ENCODE measurements around the gene MPV17L2. TPM values are rescaled to one million over a fixed set of nuclear protein-coding genes. Genes with fewer than 3 reads are reported as not detected.
"Not testable (repeated sequence)": the region's sequence is repeated elsewhere in the genome, so short reads cannot be mapped to it uniquely, and the experiment has no call there.

Gene MPV17L2
- polyA plus RNA-seq, 1 donor from 2014 or later = 17.7 TPM

DNA sequence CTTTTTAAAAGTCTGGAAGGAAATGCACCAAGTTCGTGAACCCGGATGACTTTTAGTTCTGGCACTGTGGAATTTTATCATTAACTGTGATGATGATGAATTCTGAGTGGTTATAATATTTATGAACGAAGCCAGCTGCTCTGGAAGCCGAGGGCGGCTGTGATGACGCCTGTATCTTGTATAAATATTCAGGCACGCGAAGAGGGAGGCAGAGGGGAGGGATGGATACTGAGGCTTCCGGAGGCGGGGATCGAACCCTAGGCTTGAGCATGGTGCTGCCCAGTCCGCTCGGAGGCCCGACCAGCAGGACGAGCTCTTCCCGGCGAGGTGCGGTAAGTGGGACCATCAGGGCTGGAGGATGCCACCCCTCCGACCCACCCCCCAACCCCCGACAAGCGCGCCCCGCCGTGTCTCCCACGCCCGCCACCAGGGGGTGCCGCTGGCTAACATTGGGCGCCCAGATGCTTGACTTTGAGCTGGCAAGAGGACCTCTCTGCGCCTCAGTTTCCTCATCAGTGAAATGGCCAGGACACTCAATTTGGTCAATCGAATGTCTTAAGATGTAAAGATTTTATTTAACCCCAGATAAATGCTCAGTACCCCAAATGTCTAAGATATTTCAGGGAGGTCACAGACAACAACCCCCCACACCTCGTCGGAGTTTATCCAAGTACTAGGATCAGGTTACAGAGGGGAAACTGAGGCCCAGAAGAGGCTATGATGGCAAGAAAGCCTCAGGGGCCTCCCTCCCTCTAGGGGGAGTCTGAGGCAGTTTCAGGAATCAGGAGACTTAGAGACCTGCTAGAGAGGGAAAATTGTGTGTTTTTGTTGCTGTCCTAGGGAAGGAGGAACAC is 15.3 kb downstream of the MPV17L2 start:
- H3K9me3 ChIP-seq (ENCODE audit: low read length) = no peaks in the 10 kb centered on the region
- H3K4me3 ChIP-seq (ENCODE audit: low read length) = no peak overlapping the region
- TF ChIP-seq POLR2AphosphoS5 (IDR thresholded peaks at IDR 0.05) (no peak), EZH2 (IDR thresholded peaks at IDR 0.05; ENCODE audit: borderline replicate concordance, insufficient read depth, low read length, poor library complexity, severe bottlenecking) (no peak), MXI1 (conservative IDR thresholded peaks at IDR 0.05; ENCODE audit: poor library complexity, severe bottlenecking) (no peak), EP300 (conservative IDR thresholded peaks at IDR 0.05; ENCODE audit: poor library complexity, severe bottlenecking) (no peak), SMC3 (conservative IDR thresholded peaks at IDR 0.05; ENCODE audit: poor library complexity) (peak; percentile 17), RAD21 (conservative IDR thresholded peaks at IDR 0.05) (peak; percentile 23), TAF1 (IDR thresholded peaks at IDR 0.05; ENCODE audit: low read depth) (no peak)
- TF ChIP-seq, protein P1, sequence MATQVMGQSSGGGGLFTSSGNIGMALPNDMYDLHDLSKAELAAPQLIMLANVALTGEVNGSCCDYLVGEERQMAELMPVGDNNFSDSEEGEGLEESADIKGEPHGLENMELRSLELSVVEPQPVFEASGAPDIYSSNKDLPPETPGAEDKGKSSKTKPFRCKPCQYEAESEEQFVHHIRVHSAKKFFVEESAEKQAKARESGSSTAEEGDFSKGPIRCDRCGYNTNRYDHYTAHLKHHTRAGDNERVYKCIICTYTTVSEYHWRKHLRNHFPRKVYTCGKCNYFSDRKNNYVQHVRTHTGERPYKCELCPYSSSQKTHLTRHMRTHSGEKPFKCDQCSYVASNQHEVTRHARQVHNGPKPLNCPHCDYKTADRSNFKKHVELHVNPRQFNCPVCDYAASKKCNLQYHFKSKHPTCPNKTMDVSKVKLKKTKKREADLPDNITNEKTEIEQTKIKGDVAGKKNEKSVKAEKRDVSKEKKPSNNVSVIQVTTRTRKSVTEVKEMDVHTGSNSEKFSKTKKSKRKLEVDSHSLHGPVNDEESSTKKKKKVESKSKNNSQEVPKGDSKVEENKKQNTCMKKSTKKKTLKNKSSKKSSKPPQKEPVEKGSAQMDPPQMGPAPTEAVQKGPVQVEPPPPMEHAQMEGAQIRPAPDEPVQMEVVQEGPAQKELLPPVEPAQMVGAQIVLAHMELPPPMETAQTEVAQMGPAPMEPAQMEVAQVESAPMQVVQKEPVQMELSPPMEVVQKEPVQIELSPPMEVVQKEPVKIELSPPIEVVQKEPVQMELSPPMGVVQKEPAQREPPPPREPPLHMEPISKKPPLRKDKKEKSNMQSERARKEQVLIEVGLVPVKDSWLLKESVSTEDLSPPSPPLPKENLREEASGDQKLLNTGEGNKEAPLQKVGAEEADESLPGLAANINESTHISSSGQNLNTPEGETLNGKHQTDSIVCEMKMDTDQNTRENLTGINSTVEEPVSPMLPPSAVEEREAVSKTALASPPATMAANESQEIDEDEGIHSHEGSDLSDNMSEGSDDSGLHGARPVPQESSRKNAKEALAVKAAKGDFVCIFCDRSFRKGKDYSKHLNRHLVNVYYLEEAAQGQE (IDR thresholded peaks at IDR 0.05; ENCODE audit: borderline replicate concordance) = no peak
- TF ChIP-seq, protein P2, sequence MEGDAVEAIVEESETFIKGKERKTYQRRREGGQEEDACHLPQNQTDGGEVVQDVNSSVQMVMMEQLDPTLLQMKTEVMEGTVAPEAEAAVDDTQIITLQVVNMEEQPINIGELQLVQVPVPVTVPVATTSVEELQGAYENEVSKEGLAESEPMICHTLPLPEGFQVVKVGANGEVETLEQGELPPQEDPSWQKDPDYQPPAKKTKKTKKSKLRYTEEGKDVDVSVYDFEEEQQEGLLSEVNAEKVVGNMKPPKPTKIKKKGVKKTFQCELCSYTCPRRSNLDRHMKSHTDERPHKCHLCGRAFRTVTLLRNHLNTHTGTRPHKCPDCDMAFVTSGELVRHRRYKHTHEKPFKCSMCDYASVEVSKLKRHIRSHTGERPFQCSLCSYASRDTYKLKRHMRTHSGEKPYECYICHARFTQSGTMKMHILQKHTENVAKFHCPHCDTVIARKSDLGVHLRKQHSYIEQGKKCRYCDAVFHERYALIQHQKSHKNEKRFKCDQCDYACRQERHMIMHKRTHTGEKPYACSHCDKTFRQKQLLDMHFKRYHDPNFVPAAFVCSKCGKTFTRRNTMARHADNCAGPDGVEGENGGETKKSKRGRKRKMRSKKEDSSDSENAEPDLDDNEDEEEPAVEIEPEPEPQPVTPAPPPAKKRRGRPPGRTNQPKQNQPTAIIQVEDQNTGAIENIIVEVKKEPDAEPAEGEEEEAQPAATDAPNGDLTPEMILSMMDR (IDR thresholded peaks at IDR 0.05; ENCODE audit: poor library complexity, severe bottlenecking) = peak; percentile 32
- H2AFZ ChIP-seq (ENCODE audit: low read depth, low read length) = no peak overlapping the region
- no peaks in the 10 kb centered on the region for H3K27me3 ChIP-seq (ENCODE audit: insufficient read depth, low read depth, low read length)
- peaks cover under 1% of the 10 kb centered on the region for H3K79me2 ChIP-seq (replicated peaks; ENCODE audit: insufficient read depth, low read length)
- no peak overlapping the region for H3K9ac ChIP-seq (ENCODE audit: low read length)
- no peaks in the 10 kb centered on the region for H3K9me2 ChIP-seq (ENCODE audit: insufficient read depth, low read length)
- H3K27ac ChIP-seq (ENCODE audit: low read length) = no peak overlapping the region
- no peak overlapping the region for H3K4me2 ChIP-seq (ENCODE audit: low read length)
- H3F3A ChIP-seq (ENCODE audit: insufficient read depth, low read length, poor library complexity, severe bottlenecking) = peaks cover 3% of the 10 kb centered on the region
- no peaks in the 10 kb centered on the region for H4K20me1 ChIP-seq (ENCODE audit: insufficient read depth)
- no peaks in the 10 kb centered on the region for H3K36me3 ChIP-seq (ENCODE audit: insufficient read depth, low read length)

DNA sequence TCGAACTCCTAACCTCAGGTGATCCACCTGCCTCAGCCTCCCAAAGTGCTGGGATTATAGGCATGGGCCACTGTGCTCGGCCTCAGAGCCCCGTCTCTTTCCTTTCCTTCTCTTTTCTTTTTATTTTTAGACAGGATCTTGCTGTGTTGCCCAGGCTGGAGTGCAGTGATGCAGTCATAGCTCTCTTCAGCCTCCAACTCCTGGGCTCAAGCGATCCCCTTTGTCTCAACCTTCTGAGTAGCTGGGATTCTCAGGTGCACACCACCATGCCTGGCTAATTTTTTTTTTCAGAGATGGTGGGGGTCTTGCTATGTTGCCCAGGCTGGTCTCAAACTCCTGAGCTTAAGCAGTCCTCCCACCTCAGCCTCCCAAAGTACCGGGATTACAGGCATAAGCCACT is 16.9 kb downstream of the MPV17L2 start:
- not testable (repeated sequence) for H3K9ac ChIP-seq (ENCODE audit: low read length); H3K36me3 ChIP-seq (ENCODE audit: insufficient read depth, low read length); H3K4me2 ChIP-seq (ENCODE audit: low read length); H3K9me2 ChIP-seq (ENCODE audit: insufficient read depth, low read length); H3K4me3 ChIP-seq (ENCODE audit: low read length); H2AFZ ChIP-seq (ENCODE audit: low read depth, low read length); H3K27ac ChIP-seq (ENCODE audit: low read length); H4K20me1 ChIP-seq (ENCODE audit: insufficient read depth); H3K9me3 ChIP-seq (ENCODE audit: low read length); H3K79me2 ChIP-seq (replicated peaks; ENCODE audit: insufficient read depth, low read length); H3F3A ChIP-seq (ENCODE audit: insufficient read depth, low read length, poor library complexity, severe bottlenecking); H3K27me3 ChIP-seq (ENCODE audit: insufficient read depth, low read depth, low read length)
